ENCODE measurements around the gene ROBO3. TPM values are rescaled to one million over a fixed set of nuclear protein-coding genes. Genes with fewer than 3 reads are reported as not detected.

Gene ROBO3
- total RNA-seq, 3 donors from 2014 or later, result 4.0 to 10.3 (median 8.5) TPM

- no peak for TF ChIP-seq CTCF (IDR thresholded peaks at IDR 0.05)
- intact Hi-C loops (cut with DNase I, micrococcal nuclease), result no loop called here
- ATAC-seq, result no peak
- no peak overlapping the region for H3K4me3 ChIP-seq
- H3K9me3 ChIP-seq, result no peaks in the 10 kb centered on the region
- DNase-seq, result no peak
- no peaks in the 10 kb centered on the region for H3K4me1 ChIP-seq (ENCODE audit: low read depth)
- no peaks in the 10 kb centered on the region for H3K36me3 ChIP-seq (ENCODE audit: low read depth)
These were observed 35.2 kb upstream of the ROBO3 start for GRCh38 chr11:124829986-124830385.

GRCh38 chr11:124830749-124831148, 34.5 kb upstream of the ROBO3 start:
- no peak for TF ChIP-seq CTCF (IDR thresholded peaks at IDR 0.05)

GRCh38 chr11:124831897-124832296, 33.3 kb upstream of the ROBO3 start:
- no peaks in the 10 kb centered on the region for H3K36me3 ChIP-seq (ENCODE audit: low read depth)
- no peaks in the 10 kb centered on the region for H3K4me1 ChIP-seq (ENCODE audit: low read depth)
- H3K9me3 ChIP-seq, result no peaks in the 10 kb centered on the region
- intact Hi-C loops (cut with DNase I, micrococcal nuclease), result no loop called here
- no peak for TF ChIP-seq CTCF (IDR thresholded peaks at IDR 0.05)
- ATAC-seq (no peak), DNase-seq (no peak)
- H3K4me3 ChIP-seq, result no peak overlapping the region

More at GRCh38 chr11:124830749-124831148, 34.5 kb upstream of the ROBO3 start:
- H3K4me3 ChIP-seq, result no peak overlapping the region
- H3K9me3 ChIP-seq, result no peaks in the 10 kb centered on the region
- ATAC-seq (no peak), DNase-seq (no peak)
- intact Hi-C loops (cut with DNase I, micrococcal nuclease), result no loop called here
- no peaks in the 10 kb centered on the region for H3K36me3 ChIP-seq (ENCODE audit: low read depth)
- no peaks in the 10 kb centered on the region for H3K4me1 ChIP-seq (ENCODE audit: low read depth)

GRCh38 chr11:124832571-124832970, 32.7 kb upstream of the ROBO3 start:
- intact Hi-C loops (cut with DNase I, micrococcal nuclease), result no loop called here
- DNase-seq (no peak), ATAC-seq (peak; percentile 17)
- H3K4me1 ChIP-seq (ENCODE audit: low read depth), result no peaks in the 10 kb centered on the region
- no peaks in the 10 kb centered on the region for H3K36me3 ChIP-seq (ENCODE audit: low read depth)
- H3K4me3 ChIP-seq, result no peak overlapping the region
- TF ChIP-seq CTCF (IDR thresholded peaks at IDR 0.05), result no peak
- no peaks in the 10 kb centered on the region for H3K9me3 ChIP-seq

- intact Hi-C loops (cut with DNase I, micrococcal nuclease), result loop anchor here in 1 of 2 donors (5.0 kb wide), 1 partner anchor 167 kb away; no protein-coding TSS in a partner anchor
- Histone ChIP-seq H3K4me1 (ENCODE audit: low read depth) (peaks cover 9% of the 10 kb centered on the region), H3K36me3 (ENCODE audit: low read depth) (no peaks in the 10 kb centered on the region), H3K9me3 (no peaks in the 10 kb centered on the region), H3K4me3 (no peak overlapping the region)
- DNase-seq, result no peak
- TF ChIP-seq CTCF (IDR thresholded peaks at IDR 0.05), result no peak
- ATAC-seq, result peak; percentile 48
These were observed 30.6 kb upstream of the ROBO3 start for GRCh38 chr11:124834526-124835180.

All from mucosa of descending colon (tissue), 3 donors.